Measurements from ENCODE around the gene KANK4.

Gene KANK4

GRCh38 chr1:62337706-62338631, 18.7 kb upstream of the KANK4 start:
- no peaks in the 10 kb centered on the region for H3K9me3 ChIP-seq (ENCODE audit: control insufficient read depth in 5 of 5, low read length in 5 of 5)

GRCh38 chr1:62336995-62337705, 17.9 kb upstream of the KANK4 start:
- H3K9ac ChIP-seq (ENCODE audit: low read length in 5 of 5), result peak overlapping the region in 2 of 5 donors; percentile 8 to 10
- no peaks in the 10 kb centered on the region for H3K36me3 ChIP-seq (ENCODE audit: control insufficient read depth in 5 of 5, insufficient read depth in 5 of 5, low read length in 5 of 5)
- H3K27ac ChIP-seq (ENCODE audit: low read depth, low read length), result peak overlapping the region; percentile 86
- no peaks in the 10 kb centered on the region for H3K27me3 ChIP-seq (ENCODE audit: control insufficient read depth in 5 of 5, insufficient read depth in 4 of 5, low read length in 5 of 5)
- H3K9me3 ChIP-seq (ENCODE audit: control insufficient read depth in 5 of 5, low read length in 5 of 5), result no peaks in the 10 kb centered on the region
- peak overlapping the region in 4 of 5 donors; percentile 1 to 32 (median 14) for H3K4me3 ChIP-seq (ENCODE audit: low read depth in 1 of 5, low read length in 5 of 5)
- peaks cover 9 to 27% (median 25%) of the 10 kb centered on the region in 5 donors for H3K4me1 ChIP-seq (ENCODE audit: control insufficient read depth in 5 of 5, insufficient read depth in 5 of 5, low read length in 5 of 5)

More at GRCh38 chr1:62337706-62338631, 18.7 kb upstream of the KANK4 start:
- H3K9ac ChIP-seq (ENCODE audit: low read length in 5 of 5), result peak overlapping the region in 2 of 5 donors; percentile 11 to 26
- H3K27me3 ChIP-seq (ENCODE audit: control insufficient read depth in 5 of 5, insufficient read depth in 4 of 5, low read length in 5 of 5), result no peaks in the 10 kb centered on the region
- H3K4me3 ChIP-seq (ENCODE audit: low read depth in 1 of 5, low read length in 5 of 5), result peak overlapping the region in 2 of 5 donors; percentile 1 to 32
- peaks cover 9 to 27% (median 25%) of the 10 kb centered on the region in 5 donors for H3K4me1 ChIP-seq (ENCODE audit: control insufficient read depth in 5 of 5, insufficient read depth in 5 of 5, low read length in 5 of 5)
- peak overlapping the region; percentile 86 for H3K27ac ChIP-seq (ENCODE audit: low read depth, low read length)
- no peaks in the 10 kb centered on the region for H3K36me3 ChIP-seq (ENCODE audit: control insufficient read depth in 5 of 5, insufficient read depth in 5 of 5, low read length in 5 of 5)

DNA sequence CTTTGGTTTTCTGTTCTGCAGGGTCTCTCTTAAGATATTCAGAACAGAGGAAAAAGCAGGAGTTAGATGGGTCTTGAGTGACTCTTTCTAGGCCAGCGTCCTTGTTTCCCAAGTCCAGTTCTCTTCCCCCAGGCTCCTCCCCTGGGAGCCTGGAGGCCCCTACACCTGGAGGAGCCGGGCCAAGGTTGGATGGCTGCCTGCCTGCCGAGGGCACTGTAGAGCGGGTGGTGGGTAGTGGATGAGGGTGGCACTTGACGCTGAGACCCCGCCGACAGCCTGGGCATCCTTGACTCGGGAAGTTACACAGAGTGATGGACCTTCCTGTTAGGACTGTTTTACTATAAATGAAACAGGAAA, 17.4 kb upstream of the KANK4 start:
- no peaks in the 10 kb centered on the region for H3K36me3 ChIP-seq (ENCODE audit: control insufficient read depth in 5 of 5, insufficient read depth in 5 of 5, low read length in 5 of 5)
- H3K4me3 ChIP-seq (ENCODE audit: low read depth in 1 of 5, low read length in 5 of 5), result peak overlapping the region in 2 of 5 donors; percentile 6 to 23
- H3K4me1 ChIP-seq (ENCODE audit: control insufficient read depth in 5 of 5, insufficient read depth in 5 of 5, low read length in 5 of 5), result peaks cover 9 to 27% (median 25%) of the 10 kb centered on the region in 5 donors
- peak overlapping the region; percentile 86 for H3K27ac ChIP-seq (ENCODE audit: low read depth, low read length)
- H3K9me3 ChIP-seq (ENCODE audit: control insufficient read depth in 5 of 5, low read length in 5 of 5), result no peaks in the 10 kb centered on the region
- H3K27me3 ChIP-seq (ENCODE audit: control insufficient read depth in 5 of 5, insufficient read depth in 4 of 5, low read length in 5 of 5), result no peaks in the 10 kb centered on the region
- peak overlapping the region in 1 of 5 donors; percentile 8 for H3K9ac ChIP-seq (ENCODE audit: low read length in 5 of 5)

DNA sequence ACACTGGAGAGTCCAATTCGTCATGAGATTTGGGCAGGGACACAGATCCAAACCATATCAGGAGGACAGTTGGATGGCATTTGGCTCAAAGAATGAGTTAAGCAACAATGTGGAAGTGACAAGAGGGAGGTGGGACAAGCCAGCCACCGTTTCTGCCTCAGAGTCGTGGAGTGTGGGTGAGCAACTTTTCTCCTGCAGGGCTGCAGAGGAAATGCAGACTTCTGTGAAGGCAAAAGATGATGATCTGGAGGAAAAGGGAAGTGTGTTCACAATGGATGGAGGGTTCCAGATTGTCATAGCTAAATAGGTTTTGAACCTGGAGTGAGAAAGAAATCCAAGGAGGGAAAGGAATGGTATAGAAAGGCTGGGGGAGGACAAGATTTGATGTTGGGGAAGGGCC, 16.4 kb upstream of the KANK4 start:
- Histone ChIP-seq H3K27ac (ENCODE audit: low read depth, low read length) (no peak overlapping the region), H3K9ac (ENCODE audit: low read length in 5 of 5) (no peak overlapping the region), H3K4me3 (ENCODE audit: low read depth in 1 of 5, low read length in 5 of 5) (no peak overlapping the region)

GRCh38 chr1:62334434-62334985, 15.3 kb upstream of the KANK4 start:
- Histone ChIP-seq H3K9ac (ENCODE audit: low read length in 5 of 5) (no peak overlapping the region), H3K4me3 (ENCODE audit: low read depth in 1 of 5, low read length in 5 of 5) (no peak overlapping the region), H3K9me3 (ENCODE audit: control insufficient read depth in 5 of 5, low read length in 5 of 5) (no peaks in the 10 kb centered on the region), H3K27ac (ENCODE audit: low read depth, low read length) (no peak overlapping the region), H3K27me3 (ENCODE audit: control insufficient read depth in 5 of 5, insufficient read depth in 4 of 5, low read length in 5 of 5) (no peaks in the 10 kb centered on the region), H3K4me1 (ENCODE audit: control insufficient read depth in 5 of 5, insufficient read depth in 5 of 5, low read length in 5 of 5) (peaks cover 9 to 29% (median 27%) of the 10 kb centered on the region in 5 donors), H3K36me3 (ENCODE audit: control insufficient read depth in 5 of 5, insufficient read depth in 5 of 5, low read length in 5 of 5) (no peaks in the 10 kb centered on the region)

More for the DNA sequence above, 16.4 kb upstream of the KANK4 start:
- H3K9me3 ChIP-seq (ENCODE audit: control insufficient read depth in 5 of 5, low read length in 5 of 5), result no peaks in the 10 kb centered on the region
- no peaks in the 10 kb centered on the region for H3K36me3 ChIP-seq (ENCODE audit: control insufficient read depth in 5 of 5, insufficient read depth in 5 of 5, low read length in 5 of 5)
- H3K4me1 ChIP-seq (ENCODE audit: control insufficient read depth in 5 of 5, insufficient read depth in 5 of 5, low read length in 5 of 5), result peaks cover 9 to 27% (median 25%) of the 10 kb centered on the region in 5 donors
- H3K27me3 ChIP-seq (ENCODE audit: control insufficient read depth in 5 of 5, insufficient read depth in 4 of 5, low read length in 5 of 5), result no peaks in the 10 kb centered on the region

DNA sequence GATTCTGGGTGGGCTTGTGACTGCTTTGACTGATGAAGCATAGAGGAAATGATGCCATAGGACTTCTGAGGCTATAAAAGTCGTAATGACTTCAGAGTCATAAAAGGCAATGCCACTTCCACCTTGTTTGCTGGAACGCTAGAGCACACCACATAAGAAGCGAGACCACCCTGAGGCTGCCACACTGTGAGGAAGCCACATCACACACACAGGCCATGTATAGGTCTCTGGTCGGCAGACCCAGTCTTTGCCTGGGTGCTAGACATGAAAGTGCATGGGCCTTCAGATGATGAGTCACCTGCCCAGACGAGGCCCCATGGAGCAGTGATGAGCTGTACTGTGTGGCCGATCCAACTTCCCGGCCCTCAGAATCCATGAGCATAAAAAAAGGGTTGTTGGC, 14.2 kb upstream of the KANK4 start:
- H3K4me1 ChIP-seq (ENCODE audit: control insufficient read depth in 5 of 5, insufficient read depth in 5 of 5, low read length in 5 of 5), result peaks cover 9 to 25% (median 24%) of the 10 kb centered on the region in 5 donors
- H3K9me3 ChIP-seq (ENCODE audit: control insufficient read depth in 5 of 5, low read length in 5 of 5), result no peaks in the 10 kb centered on the region
- no peaks in the 10 kb centered on the region for H3K27me3 ChIP-seq (ENCODE audit: control insufficient read depth in 5 of 5, insufficient read depth in 4 of 5, low read length in 5 of 5)
- H3K36me3 ChIP-seq (ENCODE audit: control insufficient read depth in 5 of 5, insufficient read depth in 5 of 5, low read length in 5 of 5), result no peaks in the 10 kb centered on the region
- H3K4me3 ChIP-seq (ENCODE audit: low read depth in 1 of 5, low read length in 5 of 5), result no peak overlapping the region
- no peak overlapping the region for H3K27ac ChIP-seq (ENCODE audit: low read depth, low read length)
- H3K9ac ChIP-seq (ENCODE audit: low read length in 5 of 5), result no peak overlapping the region

DNA sequence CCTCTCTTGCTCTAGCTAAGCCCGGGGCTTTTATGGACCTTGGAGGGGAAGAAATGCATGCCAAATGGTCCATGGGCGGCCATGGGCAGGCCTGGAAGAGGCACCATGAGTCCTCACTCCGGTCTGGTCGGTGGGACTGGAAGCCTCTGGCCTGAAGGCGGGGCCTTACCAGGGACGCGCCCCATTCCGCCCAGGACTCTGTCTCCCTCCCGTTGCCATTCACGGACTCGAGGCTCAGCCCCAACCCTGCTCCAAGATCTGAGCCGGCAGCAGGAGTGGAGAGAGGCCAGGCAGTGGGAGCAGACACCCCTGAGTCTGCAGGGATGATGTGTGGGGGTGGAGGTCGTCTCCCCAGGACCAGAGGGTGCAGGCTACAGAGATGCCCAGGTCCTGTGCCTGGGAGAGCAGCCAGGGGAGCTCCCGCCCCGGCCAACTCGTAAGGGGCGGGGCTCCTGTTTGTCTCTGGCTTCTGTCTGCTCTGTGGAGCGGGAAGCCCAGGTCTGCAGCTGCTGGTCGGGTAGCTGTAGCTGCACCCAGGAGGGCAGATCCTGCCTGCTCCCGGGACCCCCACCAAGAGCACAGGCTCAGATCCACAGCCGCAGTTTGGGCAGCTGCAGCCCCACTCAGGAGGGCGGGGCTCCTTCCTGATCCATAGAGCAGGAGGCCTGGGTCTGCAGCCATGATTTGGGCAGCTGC, 8.3 kb upstream of the KANK4 start:
- peak overlapping the region in 1 of 5 donors; percentile 19 for H3K4me3 ChIP-seq (ENCODE audit: low read depth in 1 of 5, low read length in 5 of 5)
- no peak overlapping the region for H3K27ac ChIP-seq (ENCODE audit: low read depth, low read length)
- peaks cover 0 to 24% (median 18%) of the 10 kb centered on the region in 5 donors for H3K4me1 ChIP-seq (ENCODE audit: control insufficient read depth in 5 of 5, insufficient read depth in 5 of 5, low read length in 5 of 5)
- no peaks in the 10 kb centered on the region for H3K9me3 ChIP-seq (ENCODE audit: control insufficient read depth in 5 of 5, low read length in 5 of 5)
- H3K36me3 ChIP-seq (ENCODE audit: control insufficient read depth in 5 of 5, insufficient read depth in 5 of 5, low read length in 5 of 5), result no peaks in the 10 kb centered on the region
- no peak overlapping the region for H3K9ac ChIP-seq (ENCODE audit: low read length in 5 of 5)
- H3K27me3 ChIP-seq (ENCODE audit: control insufficient read depth in 5 of 5, insufficient read depth in 4 of 5, low read length in 5 of 5), result no peaks in the 10 kb centered on the region

GRCh38 chr1:62325681-62326080, 6.4 kb upstream of the KANK4 start:
- Histone ChIP-seq H3K4me1 (ENCODE audit: control insufficient read depth in 5 of 5, insufficient read depth in 5 of 5, low read length in 5 of 5) (peaks cover 0 to 24% (median 18%) of the 10 kb centered on the region in 5 donors), H3K27me3 (ENCODE audit: control insufficient read depth in 5 of 5, insufficient read depth in 4 of 5, low read length in 5 of 5) (no peaks in the 10 kb centered on the region), H3K4me3 (ENCODE audit: low read depth in 1 of 5, low read length in 5 of 5) (no peak overlapping the region), H3K9ac (ENCODE audit: low read length in 5 of 5) (no peak overlapping the region), H3K9me3 (ENCODE audit: control insufficient read depth in 5 of 5, low read length in 5 of 5) (no peaks in the 10 kb centered on the region), H3K27ac (ENCODE audit: low read depth, low read length) (peak overlapping the region; percentile 84), H3K36me3 (ENCODE audit: control insufficient read depth in 5 of 5, insufficient read depth in 5 of 5, low read length in 5 of 5) (no peaks in the 10 kb centered on the region)

- Histone ChIP-seq H3K9me3 (ENCODE audit: control insufficient read depth in 5 of 5, low read length in 5 of 5) (no peaks in the 10 kb centered on the region), H3K27ac (ENCODE audit: low read depth, low read length) (peak overlapping the region; percentile 84), H3K27me3 (ENCODE audit: control insufficient read depth in 5 of 5, insufficient read depth in 4 of 5, low read length in 5 of 5) (no peaks in the 10 kb centered on the region), H3K9ac (ENCODE audit: low read length in 5 of 5) (no peak overlapping the region), H3K4me3 (ENCODE audit: low read depth in 1 of 5, low read length in 5 of 5) (no peak overlapping the region), H3K36me3 (ENCODE audit: control insufficient read depth in 5 of 5, insufficient read depth in 5 of 5, low read length in 5 of 5) (no peaks in the 10 kb centered on the region), H3K4me1 (ENCODE audit: control insufficient read depth in 5 of 5, insufficient read depth in 5 of 5, low read length in 5 of 5) (peaks cover 0 to 20% (median 18%) of the 10 kb centered on the region in 5 donors)
Measured at GRCh38 chr1:62325081-62325480, 5.8 kb upstream of the KANK4 start.

Measured in subcutaneous abdominal adipose tissue (tissue), 5 donors.